ENCODE measurements around the gene CHMP3.

CHMP3 gene

GRCh38 chr2:86566158-86566820, 3.0 kb upstream of the CHMP3 start:
- no peak for TF ChIP-seq GATA3 (IDR thresholded peaks at IDR 0.05; ENCODE audit: low read depth, low read length)

DNA sequence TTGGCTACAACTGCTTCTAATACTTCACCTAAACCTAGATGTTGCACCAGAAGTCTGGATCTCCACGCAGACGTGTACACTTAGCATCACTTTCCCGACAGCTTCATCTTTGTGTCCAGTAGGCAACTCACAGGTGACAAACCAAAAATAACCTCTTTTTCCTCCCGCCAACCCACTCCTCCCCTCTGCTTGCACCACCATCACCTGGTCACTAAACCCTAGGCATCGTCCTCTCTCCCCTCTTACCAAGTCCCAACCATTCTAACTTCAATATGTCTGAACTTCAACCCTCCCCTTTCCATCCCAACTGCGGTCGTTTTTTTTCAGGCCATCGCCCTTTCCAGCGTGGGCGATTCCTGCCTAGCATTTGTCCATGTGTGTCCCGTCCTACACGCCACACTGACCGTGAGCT, 413 bp upstream of the CHMP3 start:
- TF ChIP-seq GATA3 (IDR thresholded peaks at IDR 0.05; ENCODE audit: low read depth, low read length) (no peak), GATA2 (IDR thresholded peaks at IDR 0.05; ENCODE audit: low read depth, low read length) (no peak)

- TF ChIP-seq GATA3 (IDR thresholded peaks at IDR 0.05; ENCODE audit: low read depth, low read length), result no peak
- TF ChIP-seq GATA2 (IDR thresholded peaks at IDR 0.05; ENCODE audit: low read depth, low read length), result no peak
These were observed 740 bp downstream of the CHMP3 start for GRCh38 chr2:86562485-86562921.

DNA sequence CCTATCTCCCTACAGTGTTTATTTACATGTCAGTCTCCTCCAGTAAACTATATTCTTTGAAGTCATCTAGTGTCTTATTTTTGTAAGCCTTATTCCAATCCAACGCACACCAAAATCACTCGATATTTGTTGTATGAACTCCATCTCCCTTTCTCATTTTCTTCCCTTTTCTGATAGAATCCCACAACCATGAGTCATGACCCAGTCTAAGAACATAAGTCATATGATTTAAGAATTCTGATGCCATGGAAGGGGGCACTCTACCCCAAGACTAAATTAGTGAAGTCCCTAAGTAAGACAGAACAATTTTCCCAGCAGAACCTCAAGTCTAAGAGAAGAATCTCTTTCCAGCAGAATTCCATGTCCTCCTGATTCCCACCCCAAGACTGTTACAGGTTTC, 5.4 kb downstream of the CHMP3 start:
- no peak for TF ChIP-seq GATA3 (IDR thresholded peaks at IDR 0.05; ENCODE audit: low read depth, low read length)
- no peak for TF ChIP-seq GATA2 (IDR thresholded peaks at IDR 0.05; ENCODE audit: low read depth, low read length)

- TF ChIP-seq GATA2 (IDR thresholded peaks at IDR 0.05; ENCODE audit: low read depth, low read length), result no peak
These were observed 6.7 kb downstream of the CHMP3 start for GRCh38 chr2:86556508-86556907.

DNA sequence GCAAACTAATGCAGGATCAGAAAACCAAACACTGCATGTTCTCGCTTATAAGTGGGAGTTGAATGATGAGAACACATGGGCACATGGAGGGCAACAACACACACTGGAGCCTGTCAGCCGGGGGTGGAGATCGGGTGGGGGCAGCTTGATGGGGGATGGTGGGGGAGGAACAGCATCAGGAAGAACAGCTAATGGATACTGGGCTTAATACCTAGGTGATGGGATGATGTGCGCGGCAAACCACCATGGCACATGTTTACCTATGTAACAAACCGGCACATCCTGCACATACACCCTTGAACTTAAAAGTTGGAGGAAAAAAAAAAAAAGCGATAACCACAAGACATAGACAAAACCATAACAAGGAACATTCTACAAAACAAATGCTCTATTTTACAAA, 10.4 kb downstream of the CHMP3 start:
- TF ChIP-seq GATA2 (IDR thresholded peaks at IDR 0.05; ENCODE audit: low read depth, low read length), result no peak
- no peak for TF ChIP-seq GATA3 (IDR thresholded peaks at IDR 0.05; ENCODE audit: low read depth, low read length)

GRCh38 chr2:86543793-86544192, 19.4 kb downstream of the CHMP3 start:
- TF ChIP-seq GATA3 (IDR thresholded peaks at IDR 0.05; ENCODE audit: low read depth, low read length), result no peak
- TF ChIP-seq GATA2 (IDR thresholded peaks at IDR 0.05; ENCODE audit: low read depth, low read length), result no peak

- TF ChIP-seq GATA2 (IDR thresholded peaks at IDR 0.05; ENCODE audit: low read depth, low read length) (no peak), GATA3 (IDR thresholded peaks at IDR 0.05; ENCODE audit: low read depth, low read length) (no peak)
These were observed 19.9 kb downstream of the CHMP3 start for GRCh38 chr2:86543335-86543734.

GRCh38 chr2:86542814-86543213, 20.4 kb downstream of the CHMP3 start:
- TF ChIP-seq GATA2 (IDR thresholded peaks at IDR 0.05; ENCODE audit: low read depth, low read length), result no peak
- TF ChIP-seq GATA3 (IDR thresholded peaks at IDR 0.05; ENCODE audit: low read depth, low read length), result no peak

- no peak for TF ChIP-seq GATA2 (IDR thresholded peaks at IDR 0.05; ENCODE audit: low read depth, low read length)
- no peak for TF ChIP-seq GATA3 (IDR thresholded peaks at IDR 0.05; ENCODE audit: low read depth, low read length)
These were observed 21.9 kb downstream of the CHMP3 start for GRCh38 chr2:86541334-86541733.

GRCh38 chr2:86533589-86533988, 29.7 kb downstream of the CHMP3 start:
- TF ChIP-seq GATA3 (IDR thresholded peaks at IDR 0.05; ENCODE audit: low read depth, low read length), result no peak
- TF ChIP-seq GATA2 (IDR thresholded peaks at IDR 0.05; ENCODE audit: low read depth, low read length), result no peak

DNA sequence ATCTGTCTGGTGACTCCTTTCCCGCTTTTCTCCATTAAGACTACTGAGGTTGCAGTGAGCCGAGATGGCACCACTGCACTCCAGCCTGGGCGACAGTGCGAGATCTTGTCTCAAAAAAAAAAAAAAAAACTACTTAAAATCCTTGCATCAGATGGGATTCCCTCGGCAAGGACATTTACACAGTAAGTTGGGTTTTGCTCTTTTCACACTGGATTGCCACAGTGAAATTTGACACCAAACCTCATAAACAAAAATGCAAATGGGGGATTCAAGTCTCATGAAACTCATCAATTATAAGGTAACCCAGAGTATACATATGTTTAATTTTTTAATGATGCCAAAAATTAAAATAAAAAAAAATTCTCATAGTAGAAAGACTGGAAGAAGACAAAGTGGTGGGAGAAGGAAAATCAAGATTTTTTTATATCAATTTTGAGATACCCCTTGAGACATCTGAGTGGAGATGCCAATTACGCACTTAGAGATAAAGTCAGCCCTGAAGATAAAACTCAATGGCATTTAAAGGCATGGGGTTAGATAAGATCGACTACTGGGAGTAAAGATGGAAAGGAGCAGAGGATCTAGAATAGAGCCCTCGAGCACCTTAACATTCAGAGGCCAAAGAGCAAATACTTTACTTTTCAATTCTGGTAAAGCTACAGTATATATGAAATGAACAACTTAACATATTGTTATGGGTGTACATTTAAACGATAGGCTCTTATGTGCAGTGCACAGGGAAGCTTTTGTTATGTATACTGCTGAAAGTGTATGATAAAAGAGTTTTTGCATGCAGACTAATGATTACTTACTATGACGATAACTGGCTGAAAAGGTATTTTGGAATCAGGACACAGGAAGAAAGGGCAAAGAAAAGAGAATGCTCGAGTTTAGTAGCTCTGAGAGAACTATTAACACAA, 37.6 kb downstream of the CHMP3 start:
- TF ChIP-seq GATA3 (IDR thresholded peaks at IDR 0.05; ENCODE audit: low read depth, low read length) (no peak), GATA2 (IDR thresholded peaks at IDR 0.05; ENCODE audit: low read depth, low read length) (no peak)

- TF ChIP-seq GATA3 (IDR thresholded peaks at IDR 0.05; ENCODE audit: low read depth, low read length) (no peak), GATA2 (IDR thresholded peaks at IDR 0.05; ENCODE audit: low read depth, low read length) (no peak)
These were observed 39.8 kb downstream of the CHMP3 start for GRCh38 chr2:86523491-86523890.

DNA sequence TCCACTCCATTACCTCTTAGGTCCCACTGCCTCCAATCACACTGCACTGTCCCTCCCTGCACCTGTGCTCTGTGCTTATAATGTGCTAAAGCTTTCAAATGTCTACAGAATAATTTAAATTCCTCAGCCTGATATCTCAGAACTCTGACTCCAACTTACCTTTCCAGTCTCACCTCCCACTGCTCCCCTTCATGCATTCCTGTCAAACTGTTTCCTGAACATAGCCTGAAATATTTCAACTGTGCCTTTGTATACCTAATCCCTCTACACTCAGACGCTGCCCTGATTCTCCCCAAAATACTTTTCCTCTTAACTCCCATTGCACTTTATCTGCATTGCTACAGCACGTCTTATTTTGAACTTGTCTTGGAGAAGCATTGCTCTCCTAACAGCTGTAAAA, 40.5 kb downstream of the CHMP3 start:
- TF ChIP-seq GATA3 (IDR thresholded peaks at IDR 0.05; ENCODE audit: low read depth, low read length) (no peak), GATA2 (IDR thresholded peaks at IDR 0.05; ENCODE audit: low read depth, low read length) (no peak)

- TF ChIP-seq GATA2 (IDR thresholded peaks at IDR 0.05; ENCODE audit: low read depth, low read length) (no peak), GATA3 (IDR thresholded peaks at IDR 0.05; ENCODE audit: low read depth, low read length) (no peak)
These were observed 41.3 kb downstream of the CHMP3 start for GRCh38 chr2:86521922-86522321.
